Neural cell (in vitro differentiated cells): ENCODE data around the gene PDCD1. TPM values are rescaled to one million over a fixed set of nuclear protein-coding genes. Genes with fewer than 3 reads are reported as not detected.
A peak's percentile ranks its signal among the peaks of the same experiment; 100 is the strongest.

Experiments used
- H2AFZ ChIP-seq: fragments of 200-600, 300-800 bp; sonication (generic), shearing (Covaris generic); 2 replicates; pipeline ENCODE4 v1.6.0; 2014; ENCODE audit warnings: low read depth, mild to moderate bottlenecking, antibody characterized with exemption, low read length, moderate library complexity
- H3F3A ChIP-seq: fragments of 200-600 bp; shearing (Covaris generic); 2 replicates; pipeline ENCODE4 v1.6.1; 2016; ENCODE audit warnings: mild to moderate bottlenecking, moderate library complexity, mixed read lengths, antibody characterized with exemption, low read length; ENCODE audit not compliant: insufficient read depth, poor library complexity, severe bottlenecking
- H3K27ac ChIP-seq: fragments of 200-600, 300-800 bp; sonication (generic), shearing (Covaris generic); 2 replicates; pipeline ENCODE4 v1.5.1; 2014; ENCODE audit warnings: mild to moderate bottlenecking, low read length, moderate library complexity
- H3K27me3 ChIP-seq: fragments of 300-800, 200-600 bp; sonication (generic), shearing (Covaris generic); 2 replicates; pipeline ENCODE4 v1.6.0; 2014; ENCODE audit warnings: mild to moderate bottlenecking, low read depth, low read length, moderate library complexity; ENCODE audit not compliant: insufficient read depth
- H3K36me3 ChIP-seq: fragments of 300-800, 200-600 bp; sonication (generic), shearing (Covaris generic); 2 replicates; pipeline ENCODE4 v1.5.1; 2014; ENCODE audit warnings: mild to moderate bottlenecking, antibody characterized with exemption, low read length, moderate library complexity; ENCODE audit not compliant: insufficient read depth
- H3K4me2 ChIP-seq: fragments of 300-800, 200-600 bp; sonication (generic), shearing (Covaris generic); 2 replicates; pipeline ENCODE4 v1.6.0; 2014; ENCODE audit warnings: mild to moderate bottlenecking, low read length
- H3K4me3 ChIP-seq: fragments of 300-800, 200-600 bp; sonication (generic), shearing (Covaris generic); 2 replicates; pipeline ENCODE4 v1.5.1; 2014; ENCODE audit warnings: mild to moderate bottlenecking, low read length, moderate library complexity
- H3K79me2 ChIP-seq: fragments of 200-600 bp; shearing (Covaris generic); replicated peaks from 2 replicates; pipeline ENCODE4 v1.6.0; 2014; ENCODE audit warnings: mild to moderate bottlenecking, low read length, moderate library complexity; ENCODE audit not compliant: insufficient read depth
- H3K9ac ChIP-seq: fragments of 300-800, 200-600 bp; sonication (generic), shearing (Covaris generic); 2 replicates; pipeline ENCODE4 v1.6.1; 2016; ENCODE audit warnings: mild to moderate bottlenecking, low read length, mixed read lengths
- H3K9me2 ChIP-seq: fragments of 200-600 bp; shearing (Covaris generic); 2 replicates; pipeline ENCODE4 v1.6.1; 2016; ENCODE audit warnings: mild to moderate bottlenecking, low read length, mixed read lengths; ENCODE audit not compliant: insufficient read depth
- H3K9me3 ChIP-seq: fragments of 200-600, 300-800 bp; sonication (generic), shearing (Covaris generic); 2 replicates; pipeline ENCODE4 v1.6.1; 2016; ENCODE audit warnings: mild to moderate bottlenecking, mixed run types, low read length, moderate library complexity, mixed read lengths
- H4K20me1 ChIP-seq: fragments of 200-600 bp; shearing (Covaris generic); 2 replicates; pipeline ENCODE4 v1.6.1; 2016; ENCODE audit warnings: mild to moderate bottlenecking, mixed run types; ENCODE audit not compliant: insufficient read depth
- EP300 ChIP-seq: fragments of 450-650 bp; conservative IDR thresholded peaks from 2 replicates; pipeline ENCODE4 v1.6.1; 2014; ENCODE audit warnings: antibody characterized with exemption, mild to moderate bottlenecking, moderate library complexity; ENCODE audit not compliant: poor library complexity, severe bottlenecking
- EZH2 ChIP-seq: fragments of 200-600, 300-800 bp; shearing (Covaris generic), sonication (generic); IDR thresholded peaks from 2 replicates; pipeline ENCODE4 v1.6.1; 2014; ENCODE audit warnings: antibody characterized with exemption, low read length, borderline replicate concordance, mild to moderate bottlenecking; ENCODE audit not compliant: insufficient read depth, poor library complexity, severe bottlenecking
- MXI1 ChIP-seq: fragments of 450-650 bp; conservative IDR thresholded peaks from 2 replicates; pipeline ENCODE4 v1.6.1; 2014; ENCODE audit warnings: antibody characterized with exemption, mild to moderate bottlenecking; ENCODE audit not compliant: poor library complexity, severe bottlenecking
- POLR2AphosphoS5 ChIP-seq: IDR thresholded peaks from 2 replicates; pipeline ENCODE4 v1.6.1; 2012
- RAD21 ChIP-seq: fragments of 450-650 bp; conservative IDR thresholded peaks from 2 replicates; pipeline ENCODE4 v1.6.1; 2014; ENCODE audit warnings: antibody characterized with exemption, mild to moderate bottlenecking, moderate library complexity
- SMC3 ChIP-seq: fragments of 450-650 bp; conservative IDR thresholded peaks from 2 replicates; pipeline ENCODE4 v1.6.1; 2014; ENCODE audit warnings: antibody characterized with exemption, mild to moderate bottlenecking, moderate library complexity; ENCODE audit not compliant: poor library complexity
- TAF1 ChIP-seq: IDR thresholded peaks from 2 replicates; pipeline ENCODE4 v1.6.1; 2012; ENCODE audit warnings: low read depth
- polyA plus RNA-seq: library from polyadenylated mRNA; depleted of rRNA; stranded (reverse); fragments of >200 nt; gene quantifications from 2 replicates; pipeline ENCODE4 v1.2.3, GENCODE V29; 2014
- TF ChIP-seq, protein P1 (sequence below): fragments of 450-650 bp; IDR thresholded peaks from 2 replicates; pipeline ENCODE4 v1.5.1; 2014; ENCODE audit warnings: antibody characterized with exemption, mild to moderate bottlenecking, moderate library complexity; ENCODE audit not compliant: poor library complexity, severe bottlenecking
- TF ChIP-seq, protein P2 (sequence below): IDR thresholded peaks from 2 replicates; pipeline ENCODE4 v1.6.1; 2012; ENCODE audit warnings: borderline replicate concordance

The PDCD1 gene
- polyA plus RNA-seq, 1 donor from 2014 or later, result not detected

DNA sequence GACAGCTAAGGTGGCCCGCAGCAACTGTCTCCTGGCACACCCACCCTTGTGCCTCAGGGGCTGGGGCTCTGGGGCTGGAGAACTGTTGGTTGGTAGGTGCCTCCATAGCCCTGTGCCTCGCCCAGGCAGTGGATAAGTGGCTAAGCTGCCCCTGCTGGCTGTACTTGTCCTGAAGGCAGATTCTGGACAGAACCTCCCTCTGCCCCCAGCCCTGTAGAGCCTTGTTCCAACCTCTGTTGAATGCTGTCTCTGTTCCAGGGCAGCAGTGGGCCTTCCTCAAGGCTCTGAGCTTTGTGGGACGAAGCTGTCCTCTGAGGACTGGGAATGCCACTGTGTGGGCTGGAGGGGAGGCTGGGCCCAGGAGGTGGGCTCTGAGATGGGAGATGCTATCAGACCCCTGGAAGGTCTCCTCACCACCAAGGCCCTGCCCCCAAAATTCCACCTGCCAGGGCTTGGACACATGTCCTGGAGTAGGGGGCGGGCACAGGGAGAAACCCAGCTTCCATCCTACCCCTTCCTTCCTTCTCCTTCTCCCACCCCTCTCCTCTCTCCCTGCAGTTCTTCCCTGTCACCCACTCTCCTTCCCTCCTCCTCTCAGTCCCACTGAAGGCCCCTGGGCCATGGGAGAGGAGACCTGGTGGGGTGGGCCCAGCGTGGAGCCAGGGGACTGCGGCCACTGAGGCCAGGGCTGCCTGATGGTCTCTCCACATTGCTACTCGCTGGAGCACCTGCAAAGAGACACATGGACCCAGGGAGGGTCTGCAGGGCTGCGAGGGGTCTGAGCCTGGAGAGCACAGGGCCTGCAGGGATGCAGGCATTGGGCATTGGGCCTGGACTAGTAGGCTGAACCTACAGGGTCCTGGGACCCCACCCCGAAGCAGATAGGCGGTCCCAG, 1.7 kb upstream of the PDCD1 start:
- Histone ChIP-seq H3K9me2 (no peaks in the 10 kb centered on the region), H2AFZ (peak overlapping the region; percentile 3), H3F3A (no peaks in the 10 kb centered on the region), H3K4me3 (no peak overlapping the region), H3K27ac (peak overlapping the region; percentile 63), H3K9me3 (no peaks in the 10 kb centered on the region), H3K9ac (peak overlapping the region; percentile 47), H4K20me1 (no peaks in the 10 kb centered on the region), H3K79me2 (no peaks in the 10 kb centered on the region), H3K36me3 (no peaks in the 10 kb centered on the region), H3K4me2 (no peak overlapping the region), H3K27me3 (no peaks in the 10 kb centered on the region)
- TF ChIP-seq EP300 (no peak), TAF1 (no peak), POLR2AphosphoS5 (no peak), EZH2 (no peak), MXI1 (no peak), SMC3 (no peak), RAD21 (no peak)
- TF ChIP-seq, protein P1, sequence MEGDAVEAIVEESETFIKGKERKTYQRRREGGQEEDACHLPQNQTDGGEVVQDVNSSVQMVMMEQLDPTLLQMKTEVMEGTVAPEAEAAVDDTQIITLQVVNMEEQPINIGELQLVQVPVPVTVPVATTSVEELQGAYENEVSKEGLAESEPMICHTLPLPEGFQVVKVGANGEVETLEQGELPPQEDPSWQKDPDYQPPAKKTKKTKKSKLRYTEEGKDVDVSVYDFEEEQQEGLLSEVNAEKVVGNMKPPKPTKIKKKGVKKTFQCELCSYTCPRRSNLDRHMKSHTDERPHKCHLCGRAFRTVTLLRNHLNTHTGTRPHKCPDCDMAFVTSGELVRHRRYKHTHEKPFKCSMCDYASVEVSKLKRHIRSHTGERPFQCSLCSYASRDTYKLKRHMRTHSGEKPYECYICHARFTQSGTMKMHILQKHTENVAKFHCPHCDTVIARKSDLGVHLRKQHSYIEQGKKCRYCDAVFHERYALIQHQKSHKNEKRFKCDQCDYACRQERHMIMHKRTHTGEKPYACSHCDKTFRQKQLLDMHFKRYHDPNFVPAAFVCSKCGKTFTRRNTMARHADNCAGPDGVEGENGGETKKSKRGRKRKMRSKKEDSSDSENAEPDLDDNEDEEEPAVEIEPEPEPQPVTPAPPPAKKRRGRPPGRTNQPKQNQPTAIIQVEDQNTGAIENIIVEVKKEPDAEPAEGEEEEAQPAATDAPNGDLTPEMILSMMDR, result no peak
- TF ChIP-seq, protein P2, sequence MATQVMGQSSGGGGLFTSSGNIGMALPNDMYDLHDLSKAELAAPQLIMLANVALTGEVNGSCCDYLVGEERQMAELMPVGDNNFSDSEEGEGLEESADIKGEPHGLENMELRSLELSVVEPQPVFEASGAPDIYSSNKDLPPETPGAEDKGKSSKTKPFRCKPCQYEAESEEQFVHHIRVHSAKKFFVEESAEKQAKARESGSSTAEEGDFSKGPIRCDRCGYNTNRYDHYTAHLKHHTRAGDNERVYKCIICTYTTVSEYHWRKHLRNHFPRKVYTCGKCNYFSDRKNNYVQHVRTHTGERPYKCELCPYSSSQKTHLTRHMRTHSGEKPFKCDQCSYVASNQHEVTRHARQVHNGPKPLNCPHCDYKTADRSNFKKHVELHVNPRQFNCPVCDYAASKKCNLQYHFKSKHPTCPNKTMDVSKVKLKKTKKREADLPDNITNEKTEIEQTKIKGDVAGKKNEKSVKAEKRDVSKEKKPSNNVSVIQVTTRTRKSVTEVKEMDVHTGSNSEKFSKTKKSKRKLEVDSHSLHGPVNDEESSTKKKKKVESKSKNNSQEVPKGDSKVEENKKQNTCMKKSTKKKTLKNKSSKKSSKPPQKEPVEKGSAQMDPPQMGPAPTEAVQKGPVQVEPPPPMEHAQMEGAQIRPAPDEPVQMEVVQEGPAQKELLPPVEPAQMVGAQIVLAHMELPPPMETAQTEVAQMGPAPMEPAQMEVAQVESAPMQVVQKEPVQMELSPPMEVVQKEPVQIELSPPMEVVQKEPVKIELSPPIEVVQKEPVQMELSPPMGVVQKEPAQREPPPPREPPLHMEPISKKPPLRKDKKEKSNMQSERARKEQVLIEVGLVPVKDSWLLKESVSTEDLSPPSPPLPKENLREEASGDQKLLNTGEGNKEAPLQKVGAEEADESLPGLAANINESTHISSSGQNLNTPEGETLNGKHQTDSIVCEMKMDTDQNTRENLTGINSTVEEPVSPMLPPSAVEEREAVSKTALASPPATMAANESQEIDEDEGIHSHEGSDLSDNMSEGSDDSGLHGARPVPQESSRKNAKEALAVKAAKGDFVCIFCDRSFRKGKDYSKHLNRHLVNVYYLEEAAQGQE, result no peak

- Histone ChIP-seq H2AFZ (peak overlapping the region; percentile 24), H3K4me2 (no peak overlapping the region)
These were observed 916 bp upstream of the PDCD1 start for GRCh38 chr2:241859436-241860183.

More at GRCh38 chr2:241859436-241860183, 916 bp upstream of the PDCD1 start:
- H3K27ac ChIP-seq, result peak overlapping the region; percentile 63
- no peaks in the 10 kb centered on the region for H3K9me2 ChIP-seq
- no peaks in the 10 kb centered on the region for H3K27me3 ChIP-seq
- H3K9ac ChIP-seq, result peak overlapping the region; percentile 47
- no peak overlapping the region for H3K4me3 ChIP-seq
- no peaks in the 10 kb centered on the region for H3F3A ChIP-seq
- no peaks in the 10 kb centered on the region for H3K79me2 ChIP-seq
- no peak for TF ChIP-seq EZH2
- no peak for TF ChIP-seq MXI1
- no peak for TF ChIP-seq TAF1
- TF ChIP-seq, protein P2, result no peak
- no peak for TF ChIP-seq EP300
- peak; percentile 11 for TF ChIP-seq POLR2AphosphoS5
- TF ChIP-seq SMC3, result no peak
- peak; percentile 18 for TF ChIP-seq RAD21
- TF ChIP-seq, protein P1, result peak; percentile 48
- no peaks in the 10 kb centered on the region for H4K20me1 ChIP-seq
- H3K36me3 ChIP-seq, result no peaks in the 10 kb centered on the region
- no peaks in the 10 kb centered on the region for H3K9me3 ChIP-seq
